Measurements from ENCODE around the gene DENND1A. TPM values are rescaled to one million over a fixed set of nuclear protein-coding genes. Genes with fewer than 3 reads are reported as not detected.
"Not testable (repeated sequence)": the region's sequence is repeated elsewhere in the genome, so short reads cannot be mapped to it uniquely, and the experiment has no call there.

DENND1A gene
- total RNA-seq, 1 experiment from 2014 or later: 50.1 TPM

DNA sequence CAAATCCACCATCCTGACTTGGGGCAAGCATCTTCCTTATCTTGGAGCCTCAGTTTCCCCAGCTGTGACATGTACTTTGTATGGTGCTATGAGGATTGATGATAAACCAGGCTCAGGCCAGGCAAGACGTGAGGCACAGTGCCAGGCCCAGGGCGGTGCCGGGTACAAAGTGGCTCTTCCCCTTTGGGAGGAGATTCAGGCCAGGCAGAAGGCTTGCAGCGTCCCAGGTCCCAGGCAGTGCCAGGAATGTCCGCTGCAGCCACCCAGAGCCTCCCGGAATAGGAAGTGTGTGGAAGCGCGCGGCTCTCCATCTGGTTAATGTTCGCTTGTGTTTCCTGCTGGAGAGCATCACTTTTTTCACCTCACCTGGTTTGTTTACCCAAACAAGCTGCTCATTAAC, 12.6 kb upstream of the DENND1A start:
- Histone ChIP-seq H3K9ac (ENCODE audit: low read length) (no peak overlapping the region), H4K20me1 (ENCODE audit: insufficient read depth, low read depth, low read length) (no peaks in the 10 kb centered on the region), H3K4me2 (ENCODE audit: low read depth, low read length, poor library complexity, severe bottlenecking) (no peak overlapping the region), H3K4me3 (ENCODE audit: low read length) (no peak overlapping the region), H3K9me3 (ENCODE audit: low read length) (no peaks in the 10 kb centered on the region), H3K79me2 (ENCODE audit: low read length) (no peaks in the 10 kb centered on the region), H3K9me2 (replicated peaks; ENCODE audit: insufficient read depth, low read length) (no peaks in the 10 kb centered on the region), H3K36me3 (ENCODE audit: insufficient read depth, low read length) (no peaks in the 10 kb centered on the region), H2AFZ (ENCODE audit: low read length) (no peak overlapping the region), H3K4me1 (ENCODE audit: low read length) (no peaks in the 10 kb centered on the region), H3K27me3 (ENCODE audit: low read length) (no peaks in the 10 kb centered on the region), H3K27ac (ENCODE audit: low read length) (no peak overlapping the region)
- DNase-seq: no peak

DNA sequence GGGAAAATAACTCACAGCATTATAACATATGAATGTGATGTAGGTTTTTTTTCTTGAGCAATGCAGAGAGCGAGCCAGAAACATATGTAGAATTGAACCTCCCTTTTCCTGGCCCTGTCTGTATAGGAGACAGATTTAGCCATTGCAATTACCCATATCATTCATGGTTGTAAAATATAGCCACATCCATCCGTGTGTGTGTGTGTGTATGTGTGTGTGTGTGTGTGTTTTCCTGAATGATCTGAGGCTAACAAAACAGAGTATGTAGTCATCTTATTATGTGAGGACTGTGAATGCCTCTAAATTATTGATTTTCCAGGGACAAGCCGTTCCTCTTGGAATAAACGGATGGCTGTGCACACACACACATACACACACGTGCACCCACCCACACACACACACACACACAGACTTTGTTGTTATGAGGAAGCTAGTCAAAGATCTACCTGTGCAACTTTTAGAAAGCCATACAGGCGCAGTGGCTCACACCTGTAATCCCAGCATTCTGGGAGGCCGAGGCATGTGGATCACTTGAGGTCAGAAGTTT, 11.7 kb upstream of the DENND1A start:
- no peak for DNase-seq
- Histone ChIP-seq H2AFZ (ENCODE audit: low read length) (no peak overlapping the region), H3K27me3 (ENCODE audit: low read length) (no peaks in the 10 kb centered on the region), H3K27ac (ENCODE audit: low read length) (no peak overlapping the region), H4K20me1 (ENCODE audit: insufficient read depth, low read depth, low read length) (no peaks in the 10 kb centered on the region), H3K9me3 (ENCODE audit: low read length) (no peaks in the 10 kb centered on the region), H3K79me2 (ENCODE audit: low read length) (no peaks in the 10 kb centered on the region), H3K36me3 (ENCODE audit: insufficient read depth, low read length) (no peaks in the 10 kb centered on the region), H3K9ac (ENCODE audit: low read length) (no peak overlapping the region), H3K4me2 (ENCODE audit: low read depth, low read length, poor library complexity, severe bottlenecking) (no peak overlapping the region), H3K4me1 (ENCODE audit: low read length) (no peaks in the 10 kb centered on the region), H3K9me2 (replicated peaks; ENCODE audit: insufficient read depth, low read length) (no peaks in the 10 kb centered on the region), H3K4me3 (ENCODE audit: low read length) (no peak overlapping the region)

DNA sequence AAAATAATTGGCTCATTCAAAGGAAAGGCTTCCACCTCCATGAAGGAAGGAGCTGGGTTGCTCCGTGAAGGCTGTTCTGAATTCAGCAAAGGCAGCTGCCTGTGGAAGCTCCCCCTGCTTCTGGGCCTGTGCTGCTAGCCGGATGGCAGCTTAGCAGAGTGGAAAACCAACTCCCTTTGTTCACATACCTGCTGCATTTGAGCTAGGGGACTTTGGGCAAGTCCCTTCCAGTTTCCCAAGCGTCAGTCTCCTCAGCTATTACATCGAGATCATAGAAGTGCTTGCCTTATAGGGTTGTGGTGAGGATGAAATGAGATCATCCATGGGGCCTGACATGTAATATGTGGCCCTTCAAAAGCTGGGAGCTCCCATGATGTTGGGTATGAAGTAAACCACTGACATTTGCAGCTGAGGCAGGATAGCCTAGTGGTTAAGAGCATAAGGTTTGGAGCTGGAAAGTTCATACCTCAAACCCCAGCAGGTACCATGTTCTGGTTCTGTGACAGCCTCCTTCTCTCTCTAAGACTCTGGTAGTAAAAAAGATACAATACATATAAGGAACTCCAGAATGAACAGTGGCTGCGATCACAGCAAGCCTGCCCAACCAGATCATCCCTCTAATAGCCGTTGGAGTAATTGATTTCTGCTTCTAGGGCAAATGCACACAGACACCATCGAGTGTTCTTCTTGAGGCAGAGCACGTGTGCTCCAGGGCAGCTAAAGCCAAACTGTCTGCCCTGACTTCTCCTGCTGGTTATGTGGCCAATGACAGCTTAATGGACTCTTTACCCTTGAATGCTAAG, 11.0 kb upstream of the DENND1A start:
- no peaks in the 10 kb centered on the region for H4K20me1 ChIP-seq (ENCODE audit: insufficient read depth, low read depth, low read length)
- H3K4me3 ChIP-seq (ENCODE audit: low read length): no peak overlapping the region
- DNase-seq: peak; percentile 53
- no peaks in the 10 kb centered on the region for H3K9me3 ChIP-seq (ENCODE audit: low read length)
- H3K9me2 ChIP-seq (replicated peaks; ENCODE audit: insufficient read depth, low read length): no peaks in the 10 kb centered on the region
- no peak overlapping the region for H3K9ac ChIP-seq (ENCODE audit: low read length)
- no peaks in the 10 kb centered on the region for H3K79me2 ChIP-seq (ENCODE audit: low read length)
- no peaks in the 10 kb centered on the region for H3K36me3 ChIP-seq (ENCODE audit: insufficient read depth, low read length)
- no peaks in the 10 kb centered on the region for H3K4me1 ChIP-seq (ENCODE audit: low read length)
- H3K27ac ChIP-seq (ENCODE audit: low read length): no peak overlapping the region
- no peak overlapping the region for H2AFZ ChIP-seq (ENCODE audit: low read length)
- no peak overlapping the region for H3K4me2 ChIP-seq (ENCODE audit: low read depth, low read length, poor library complexity, severe bottlenecking)
- H3K27me3 ChIP-seq (ENCODE audit: low read length): no peaks in the 10 kb centered on the region

DNA sequence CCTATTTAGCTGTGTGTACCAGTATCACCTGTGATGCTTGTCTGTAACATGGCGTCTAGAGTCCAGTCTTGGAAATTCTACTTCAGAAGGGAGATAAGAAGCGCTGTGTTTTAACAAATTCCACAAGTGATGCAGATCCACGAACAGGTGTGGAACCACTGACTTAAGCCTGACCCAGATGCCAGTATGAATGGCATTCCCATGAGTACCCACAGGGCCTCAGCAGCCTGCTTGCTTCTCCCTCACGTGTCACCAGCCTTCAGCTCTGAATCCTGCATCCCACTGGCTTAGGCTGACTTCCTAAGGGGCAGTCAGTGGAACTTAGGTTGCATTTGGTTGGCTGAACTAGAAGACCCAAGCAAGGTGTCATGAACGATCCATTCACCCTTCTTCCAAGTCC, 8.5 kb upstream of the DENND1A start:
- Histone ChIP-seq H3K9ac (ENCODE audit: low read length) (no peak overlapping the region), H3K27ac (ENCODE audit: low read length) (no peak overlapping the region), H3K9me2 (replicated peaks; ENCODE audit: insufficient read depth, low read length) (no peaks in the 10 kb centered on the region), H3K4me3 (ENCODE audit: low read length) (no peak overlapping the region), H3K9me3 (ENCODE audit: low read length) (no peaks in the 10 kb centered on the region), H2AFZ (ENCODE audit: low read length) (no peak overlapping the region), H3K4me2 (ENCODE audit: low read depth, low read length, poor library complexity, severe bottlenecking) (no peak overlapping the region), H3K36me3 (ENCODE audit: insufficient read depth, low read length) (no peaks in the 10 kb centered on the region), H4K20me1 (ENCODE audit: insufficient read depth, low read depth, low read length) (no peaks in the 10 kb centered on the region), H3K4me1 (ENCODE audit: low read length) (no peaks in the 10 kb centered on the region), H3K27me3 (ENCODE audit: low read length) (no peaks in the 10 kb centered on the region), H3K79me2 (ENCODE audit: low read length) (no peaks in the 10 kb centered on the region)
- DNase-seq: peak; percentile 17

DNA sequence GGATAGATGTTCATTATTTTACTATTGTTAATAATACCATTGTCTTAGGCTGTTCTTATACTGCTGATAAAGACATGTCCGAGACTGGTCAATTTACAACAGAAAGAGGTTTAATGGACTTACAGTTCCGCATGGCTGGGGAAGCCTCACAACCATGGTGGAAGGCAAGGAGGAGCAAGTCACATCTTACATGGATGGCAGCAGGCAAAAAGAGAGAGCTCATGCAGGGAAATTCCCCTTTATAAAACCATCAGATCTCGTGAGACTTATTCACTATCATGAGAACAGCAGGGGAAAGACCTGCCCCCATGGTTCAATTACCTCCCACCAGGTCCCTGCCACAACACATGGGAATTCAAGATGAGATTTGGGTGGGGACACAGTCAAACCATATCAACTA, 6.6 kb upstream of the DENND1A start:
- not testable (repeated sequence) for H3K27ac ChIP-seq (ENCODE audit: low read length); H3K36me3 ChIP-seq (ENCODE audit: insufficient read depth, low read length); H3K4me3 ChIP-seq (ENCODE audit: low read length); H3K9me3 ChIP-seq (ENCODE audit: low read length); H2AFZ ChIP-seq (ENCODE audit: low read length); H3K27me3 ChIP-seq (ENCODE audit: low read length); H3K4me2 ChIP-seq (ENCODE audit: low read depth, low read length, poor library complexity, severe bottlenecking); H3K4me1 ChIP-seq (ENCODE audit: low read length); H3K9ac ChIP-seq (ENCODE audit: low read length); H3K9me2 ChIP-seq (replicated peaks; ENCODE audit: insufficient read depth, low read length); H3K79me2 ChIP-seq (ENCODE audit: low read length); H4K20me1 ChIP-seq (ENCODE audit: insufficient read depth, low read depth, low read length)
- peak; percentile 34 for DNase-seq

DNA sequence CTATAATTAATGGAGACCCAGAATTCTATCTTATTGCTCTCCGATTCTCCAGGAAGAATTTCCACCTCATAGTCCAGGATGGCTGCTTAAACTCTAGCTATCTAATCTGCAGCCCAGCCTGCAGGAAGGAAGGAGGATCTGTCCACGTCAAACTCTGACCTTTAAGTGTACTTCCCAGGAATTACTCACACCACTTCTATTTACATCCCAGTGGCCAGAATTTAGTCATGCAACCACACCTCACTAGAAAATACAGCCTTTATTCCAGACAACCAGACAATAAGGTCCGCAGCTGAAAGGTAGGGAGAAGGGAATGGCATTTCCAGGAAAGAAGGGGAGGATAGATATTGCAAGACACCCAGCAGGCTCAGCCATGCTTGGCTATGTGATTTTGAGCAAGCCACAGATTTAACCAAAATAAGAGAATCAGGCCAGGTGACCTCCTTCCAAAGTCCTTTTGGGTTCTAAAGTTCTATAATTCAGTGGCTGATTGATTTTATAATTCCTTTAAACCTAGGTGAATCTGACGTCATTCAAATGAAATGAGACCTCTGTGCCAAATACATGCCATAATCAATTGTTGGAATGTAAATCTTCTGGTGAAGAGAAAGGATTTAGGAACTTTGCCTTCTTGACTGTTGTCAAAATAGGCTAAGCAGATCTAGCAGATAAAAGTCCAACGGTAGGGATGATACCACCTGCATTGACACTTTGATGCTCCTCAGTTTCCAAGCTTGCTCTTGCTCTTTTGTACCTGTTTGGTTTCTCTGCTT, 3.7 kb upstream of the DENND1A start:
- Histone ChIP-seq H2AFZ (ENCODE audit: low read length) (no peak overlapping the region), H3K4me2 (ENCODE audit: low read depth, low read length, poor library complexity, severe bottlenecking) (no peak overlapping the region)

DNA sequence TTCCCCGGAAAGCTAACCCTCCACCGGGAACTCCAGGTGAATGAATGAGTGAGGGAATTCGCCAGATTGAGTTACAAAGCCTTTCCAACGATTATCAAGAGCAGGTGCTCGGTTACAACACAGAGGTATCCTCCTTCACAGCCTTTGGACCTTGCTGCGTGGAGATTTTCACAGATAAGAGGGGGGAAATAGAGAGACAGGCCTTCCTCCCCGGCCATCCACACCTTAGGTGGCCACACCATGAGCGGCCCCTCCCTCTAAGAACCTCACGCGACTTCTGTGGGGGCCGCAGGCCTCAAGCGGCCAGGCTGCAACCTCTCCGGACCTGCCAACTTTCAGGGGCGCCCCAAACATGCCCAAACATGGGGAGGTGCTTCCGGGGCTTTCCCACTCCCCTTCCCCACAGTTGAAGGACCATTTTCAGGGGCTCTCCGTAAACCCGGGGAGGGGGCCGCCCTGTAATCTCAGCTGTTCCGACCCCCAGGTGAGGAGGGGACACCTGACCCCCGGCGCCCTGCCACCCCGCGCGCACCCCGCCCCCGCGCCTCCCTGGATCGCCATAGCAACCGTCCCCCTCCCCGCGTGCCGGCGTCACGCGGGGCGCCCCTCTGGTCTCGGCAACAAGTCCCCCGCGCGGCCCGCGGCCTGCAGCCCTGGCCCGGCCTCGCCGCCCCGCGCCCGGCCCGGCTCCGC, 603 bp downstream of the DENND1A start:
- H3K9ac ChIP-seq (ENCODE audit: low read length): peak overlapping the region; percentile 73
- H3K4me1 ChIP-seq (ENCODE audit: low read length): peaks cover 46% of the 10 kb centered on the region
- H4K20me1 ChIP-seq (ENCODE audit: insufficient read depth, low read depth, low read length): no peaks in the 10 kb centered on the region
- H3K9me2 ChIP-seq (replicated peaks; ENCODE audit: insufficient read depth, low read length): no peaks in the 10 kb centered on the region
- peak overlapping the region; percentile 58 for H3K27ac ChIP-seq (ENCODE audit: low read length)
- H2AFZ ChIP-seq (ENCODE audit: low read length): peak overlapping the region; percentile 1; the same call in 1 of the 2 replicates
- peaks cover 51% of the 10 kb centered on the region for H3K79me2 ChIP-seq (ENCODE audit: low read length)
- peak overlapping the region; percentile 87 for H3K4me2 ChIP-seq (ENCODE audit: low read depth, low read length, poor library complexity, severe bottlenecking)
- no peaks in the 10 kb centered on the region for H3K9me3 ChIP-seq (ENCODE audit: low read length)
- no peaks in the 10 kb centered on the region; the same call in 1 of the 2 replicates for H3K36me3 ChIP-seq (ENCODE audit: insufficient read depth, low read length)
- DNase-seq: peak; percentile 61
- peak overlapping the region; percentile 71 for H3K4me3 ChIP-seq (ENCODE audit: low read length)
- H3K27me3 ChIP-seq (ENCODE audit: low read length): no peaks in the 10 kb centered on the region

More for the DNA sequence above, 3.7 kb upstream of the DENND1A start:
- Histone ChIP-seq H4K20me1 (ENCODE audit: insufficient read depth, low read depth, low read length) (no peaks in the 10 kb centered on the region), H3K9ac (ENCODE audit: low read length) (no peak overlapping the region), H3K4me1 (ENCODE audit: low read length) (peaks cover 26% of the 10 kb centered on the region), H3K9me3 (ENCODE audit: low read length) (no peaks in the 10 kb centered on the region), H3K36me3 (ENCODE audit: insufficient read depth, low read length) (no peaks in the 10 kb centered on the region; the same call in 1 of the 2 replicates), H3K79me2 (ENCODE audit: low read length) (peaks cover 9% of the 10 kb centered on the region), H3K27me3 (ENCODE audit: low read length) (no peaks in the 10 kb centered on the region), H3K9me2 (replicated peaks; ENCODE audit: insufficient read depth, low read length) (no peaks in the 10 kb centered on the region), H3K4me3 (ENCODE audit: low read length) (no peak overlapping the region), H3K27ac (ENCODE audit: low read length) (no peak overlapping the region)
- no peak for DNase-seq

All from Karpas-422 (cell line).